ENCODE results near the gene KLC1. TPM values are rescaled to one million over a fixed set of nuclear protein-coding genes. Genes with fewer than 3 reads are reported as not detected.

The KLC1 gene
- total and polyA plus RNA-seq, 2 of the 8 experiments (the other 6 are each of a cell fraction or from before 2014, with no cell fraction given) = 84.6 to 134 TPM

DNA sequence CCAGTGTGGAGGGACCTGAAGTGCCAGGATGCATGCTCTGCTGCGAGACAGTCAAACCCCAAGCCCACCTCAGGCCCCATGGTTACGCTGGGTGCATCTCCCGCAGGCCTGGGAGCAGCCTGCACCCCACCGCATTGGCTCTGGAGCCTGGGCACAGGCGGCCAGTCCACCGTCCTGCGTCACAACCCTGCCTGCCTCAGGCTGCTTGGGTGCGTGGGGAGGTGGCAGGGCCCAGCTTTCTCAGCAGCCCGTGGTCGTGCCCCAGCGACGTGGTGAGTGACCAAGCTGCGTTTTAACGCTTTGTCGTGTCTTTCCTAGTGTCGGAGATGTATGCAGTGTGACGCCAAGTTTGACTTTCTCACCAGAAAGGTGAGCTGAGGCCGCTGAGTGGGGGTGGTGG, 97.5 kb downstream of the KLC1 start:
- 93% methylated on average over 18 of the region's 18 CpGs; no CpG with 5 or more reads in 1 of the 2 experiments for WGBS, 2 experiments (ENCODE audit: extremely low coverage in 1 of 2, insufficient coverage in 1 of 2, insufficient read length in 1 of 2, insufficient replicate concordance in 2 of 2, low coverage in 1 of 2, low lambda C conversion rate in 2 of 2, missing lambda C conversion rate in 1 of 2)
- no peak for DNase-seq (ENCODE audit: low read depth in 1 of 2, low spot score in 2 of 2)
- H3K4ac ChIP-seq (replicated peaks; ENCODE audit: insufficient read length, low read depth, low read length) = no peak overlapping the region
- H2BK5ac ChIP-seq (ENCODE audit: low read depth, low read length) = no peak overlapping the region
- no peak overlapping the region for H3K56ac ChIP-seq (replicated peaks; ENCODE audit: insufficient read length, low read depth, low read length)
- H3K4me2 ChIP-seq (ENCODE audit: insufficient read depth in 1 of 2, low read depth in 2 of 2, low read length in 2 of 2) = no peak overlapping the region
- H3K36me3 ChIP-seq (ENCODE audit: control insufficient read depth in 2 of 4, insufficient read depth in 4 of 4, low read length in 3 of 4) = peaks cover 4 to 19% (median 11%) of the 10 kb centered on the region in 4 experiments; a peak in 6 of 8 replicates
- peak overlapping the region; percentile 85 for H4K8ac ChIP-seq (ENCODE audit: extremely low read depth, insufficient read depth, low read length)
- no peak overlapping the region for H3K23ac ChIP-seq (ENCODE audit: insufficient read length)
- H4K20me1 ChIP-seq (replicated peaks in 1 of 2; ENCODE audit: control insufficient read depth in 1 of 2, insufficient read depth in 2 of 2, low read length in 2 of 2) = peaks cover 14 to 20% of the 10 kb centered on the region in 2 experiments
- H3K14ac ChIP-seq (ENCODE audit: insufficient read length) = no peak overlapping the region
- H2BK12ac ChIP-seq (ENCODE audit: low read depth, low read length) = peak overlapping the region; percentile 14; the same call in 1 of the 2 replicates
- no peaks in the 10 kb centered on the region for H3K9me3 ChIP-seq (ENCODE audit: insufficient read depth in 2 of 2, low read depth in 1 of 2, low read length in 1 of 2)
- H2BK15ac ChIP-seq (ENCODE audit: low read length) = no peak overlapping the region
- H3K23me2 ChIP-seq (ENCODE audit: low read depth, low read length) = no peaks in the 10 kb centered on the region
- H2AFZ ChIP-seq (ENCODE audit: low read length) = no peak overlapping the region
- no peak overlapping the region for H3K18ac ChIP-seq (ENCODE audit: extremely low read depth, low read length)
- no peak overlapping the region for H3K27ac ChIP-seq (ENCODE audit: low read depth, low read length)
- no peak overlapping the region for H3K4me3 ChIP-seq (ENCODE audit: extremely low read depth in 1 of 4, insufficient read depth in 2 of 4, low read depth in 3 of 4, low read length in 4 of 4)
- peaks cover 0 to 3% (median 0%) of the 10 kb centered on the region in 4 experiments; a peak in 1 of 7 replicates for H3K4me1 ChIP-seq (replicated peaks in 1 of 4; ENCODE audit: control insufficient read depth in 3 of 4, insufficient read depth in 4 of 4, low read length in 3 of 4)
- peaks cover 8% of the 10 kb centered on the region for H3K79me1 ChIP-seq (ENCODE audit: low read depth, low read length)
- no peak overlapping the region for H2BK120ac ChIP-seq (replicated peaks; ENCODE audit: low read depth, low read length)
- FAIRE-seq = no peak
- H2AK5ac ChIP-seq (ENCODE audit: low read depth, low read length) = no peak overlapping the region
- CTCF ChIA-PET (ENCODE audit: partially characterized antibody) = no interaction called here
- POLR2A ChIA-PET (ENCODE audit: partially characterized antibody) = interaction anchor here (1.4 to 2.4 kb wide), 2 partner anchors 8 to 9 kb away, joined by 3 to 9 read pairs; no protein-coding TSS in a partner anchor
- peak overlapping the region; percentile 61; the same call in 1 of the 2 replicates for H2BK20ac ChIP-seq (ENCODE audit: low read length)
- no peak overlapping the region; a peak in 1 of 7 replicates for H3K9ac ChIP-seq (replicated peaks in 1 of 4; ENCODE audit: extremely low read depth in 1 of 4, low read depth in 3 of 4, low read length in 3 of 4)
- no peaks in the 10 kb centered on the region for H3K27me3 ChIP-seq (replicated peaks in 1 of 4; ENCODE audit: control insufficient read depth in 3 of 4, extremely low read depth in 1 of 4, insufficient read depth in 3 of 4, low read length in 3 of 4)
- no peak overlapping the region for H4K91ac ChIP-seq (replicated peaks; ENCODE audit: insufficient read length, low read length)
- peaks cover 0 to 28% of the 10 kb centered on the region in 2 experiments; a peak in 1 of 4 replicates for H3K79me2 ChIP-seq (ENCODE audit: control insufficient read depth in 1 of 2, insufficient read depth in 2 of 2, low read length in 2 of 2)
- no peak overlapping the region for H4K5ac ChIP-seq (ENCODE audit: insufficient read length, low read depth, low read length)
- TF ChIP-seq, protein P1, sequence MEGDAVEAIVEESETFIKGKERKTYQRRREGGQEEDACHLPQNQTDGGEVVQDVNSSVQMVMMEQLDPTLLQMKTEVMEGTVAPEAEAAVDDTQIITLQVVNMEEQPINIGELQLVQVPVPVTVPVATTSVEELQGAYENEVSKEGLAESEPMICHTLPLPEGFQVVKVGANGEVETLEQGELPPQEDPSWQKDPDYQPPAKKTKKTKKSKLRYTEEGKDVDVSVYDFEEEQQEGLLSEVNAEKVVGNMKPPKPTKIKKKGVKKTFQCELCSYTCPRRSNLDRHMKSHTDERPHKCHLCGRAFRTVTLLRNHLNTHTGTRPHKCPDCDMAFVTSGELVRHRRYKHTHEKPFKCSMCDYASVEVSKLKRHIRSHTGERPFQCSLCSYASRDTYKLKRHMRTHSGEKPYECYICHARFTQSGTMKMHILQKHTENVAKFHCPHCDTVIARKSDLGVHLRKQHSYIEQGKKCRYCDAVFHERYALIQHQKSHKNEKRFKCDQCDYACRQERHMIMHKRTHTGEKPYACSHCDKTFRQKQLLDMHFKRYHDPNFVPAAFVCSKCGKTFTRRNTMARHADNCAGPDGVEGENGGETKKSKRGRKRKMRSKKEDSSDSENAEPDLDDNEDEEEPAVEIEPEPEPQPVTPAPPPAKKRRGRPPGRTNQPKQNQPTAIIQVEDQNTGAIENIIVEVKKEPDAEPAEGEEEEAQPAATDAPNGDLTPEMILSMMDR (IDR thresholded peaks at IDR 0.05; ENCODE audit: control extremely low read depth in 1 of 3, insufficient read depth in 1 of 3, low read depth in 1 of 3, low read length in 3 of 3) = no peak
- TF ChIP-seq SP2 (IDR thresholded peaks at IDR 0.05; ENCODE audit: low read length) (no peak), EZH2 (IDR thresholded peaks at IDR 0.05; ENCODE audit: low read depth, low read length, severe bottlenecking) (no peak), YY1 (IDR thresholded peaks at IDR 0.05; ENCODE audit: low read depth, low read length) (no peak), SRF (IDR thresholded peaks at IDR 0.05; ENCODE audit: low read depth, low read length) (no peak), CBX8 (IDR thresholded peaks at IDR 0.05; ENCODE audit: borderline replicate concordance, low read depth, low read length) (no peak), MAFK (IDR thresholded peaks at IDR 0.05; ENCODE audit: low read depth, low read length) (no peak), SP1 (IDR thresholded peaks at IDR 0.05; ENCODE audit: low read depth, low read length) (no peak), SIX5 (IDR thresholded peaks at IDR 0.05; ENCODE audit: low read depth, low read length) (no peak), ASH2L (IDR thresholded peaks at IDR 0.05; ENCODE audit: low read length) (no peak)
- TF ChIP-seq, protein P2, sequence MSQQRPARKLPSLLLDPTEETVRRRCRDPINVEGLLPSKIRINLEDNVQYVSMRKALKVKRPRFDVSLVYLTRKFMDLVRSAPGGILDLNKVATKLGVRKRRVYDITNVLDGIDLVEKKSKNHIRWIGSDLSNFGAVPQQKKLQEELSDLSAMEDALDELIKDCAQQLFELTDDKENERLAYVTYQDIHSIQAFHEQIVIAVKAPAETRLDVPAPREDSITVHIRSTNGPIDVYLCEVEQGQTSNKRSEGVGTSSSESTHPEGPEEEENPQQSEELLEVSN (IDR thresholded peaks at IDR 0.05) = no peak
